Measurements from ENCODE around the gene RPS6KC1. TPM values are rescaled to one million over a fixed set of nuclear protein-coding genes. Genes with fewer than 3 reads are reported as not detected.
"Not testable (repeated sequence)": the region's sequence is repeated elsewhere in the genome, so short reads cannot be mapped to it uniquely, and the experiment has no call there.

The RPS6KC1 gene
- total RNA-seq, 1 donor from 2014 or later, result 25.6 TPM

DNA sequence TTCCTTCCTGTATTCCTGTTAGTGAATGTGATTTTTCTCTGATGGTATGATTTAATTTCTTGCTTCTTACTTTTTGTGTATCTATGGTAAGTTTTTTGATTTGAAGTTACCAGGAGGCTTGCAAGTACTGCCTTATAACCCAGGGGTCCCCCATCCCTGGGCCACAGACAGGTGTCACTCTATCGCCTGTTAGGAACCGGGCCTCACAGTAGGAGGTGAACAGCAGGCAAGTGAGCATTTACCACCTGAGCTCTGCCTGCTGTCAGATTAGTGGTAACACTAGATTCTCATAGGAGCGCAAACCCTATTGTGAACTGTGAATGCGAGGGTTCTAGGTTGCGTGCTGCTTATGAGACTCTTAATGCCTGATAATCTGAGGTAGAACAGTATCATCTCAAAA lies 143.3 kb downstream of the RPS6KC1 start:
- no peak overlapping the region for H3K27ac Mint-ChIP-seq (ENCODE audit: unreplicated experiment)
- Histone ChIP-seq H3K4me3 (ENCODE audit: insufficient read depth, low read depth, low read length) (no peak overlapping the region), H3K79me2 (ENCODE audit: insufficient read depth, low read length) (peaks cover 3% of the 10 kb centered on the region), H3K9me3 (ENCODE audit: insufficient read depth, low read depth, low read length) (no peaks in the 10 kb centered on the region), H3K4me2 (ENCODE audit: low read length) (no peak overlapping the region), H3K27ac (ENCODE audit: low read depth, low read length) (no peak overlapping the region), H3K4me1 (ENCODE audit: insufficient read depth, low read length) (no peaks in the 10 kb centered on the region), H3K27me3 (ENCODE audit: insufficient read depth, low read length) (no peaks in the 10 kb centered on the region), H4K20me1 (ENCODE audit: insufficient read depth, low read length) (peaks cover 6% of the 10 kb centered on the region), H2AFZ (ENCODE audit: low read depth, low read length) (no peak overlapping the region), H3K9ac (ENCODE audit: low read length) (no peak overlapping the region), H3K36me3 (ENCODE audit: insufficient read depth, low read length) (peaks cover 4% of the 10 kb centered on the region)
- peaks cover 20% of the 10 kb centered on the region for H3K36me3 Mint-ChIP-seq (ENCODE audit: low read depth, unreplicated experiment)
- no peak for DNase-seq (ENCODE audit: low read depth)
- no peak for TF ChIP-seq EZH2 (IDR thresholded peaks at IDR 0.05; ENCODE audit: insufficient read depth, low read length)
- no peak for TF ChIP-seq CTCF (IDR thresholded peaks at IDR 0.05; ENCODE audit: insufficient read depth, low read depth, low read length)
- no peak for FAIRE-seq
- no peaks in the 10 kb centered on the region for H3K4me1 Mint-ChIP-seq (ENCODE audit: low read depth, unreplicated experiment)
- H3K27me3 Mint-ChIP-seq (ENCODE audit: low read depth, unreplicated experiment), result no peaks in the 10 kb centered on the region
- peaks cover 2% of the 10 kb centered on the region for H3K9me3 Mint-ChIP-seq (ENCODE audit: unreplicated experiment)
- H3K4me3 Mint-ChIP-seq (ENCODE audit: unreplicated experiment), result no peak overlapping the region

GRCh38 chr1:213194855-213195254 lies 143.8 kb downstream of the RPS6KC1 start:
- no peaks in the 10 kb centered on the region for H3K27me3 Mint-ChIP-seq (ENCODE audit: low read depth, unreplicated experiment)
- H3K4me3 Mint-ChIP-seq (ENCODE audit: unreplicated experiment), result no peak overlapping the region
- peaks cover 3% of the 10 kb centered on the region for H3K79me2 ChIP-seq (ENCODE audit: insufficient read depth, low read length)
- no peak overlapping the region for H3K27ac Mint-ChIP-seq (ENCODE audit: unreplicated experiment)
- H3K4me3 ChIP-seq (ENCODE audit: insufficient read depth, low read depth, low read length), result no peak overlapping the region
- TF ChIP-seq EZH2 (IDR thresholded peaks at IDR 0.05; ENCODE audit: insufficient read depth, low read length), result no peak
- TF ChIP-seq CTCF (IDR thresholded peaks at IDR 0.05; ENCODE audit: insufficient read depth, low read depth, low read length), result no peak
- no peak for DNase-seq (ENCODE audit: low read depth)
- no peak overlapping the region for H3K4me2 ChIP-seq (ENCODE audit: low read length)
- H2AFZ ChIP-seq (ENCODE audit: low read depth, low read length), result no peak overlapping the region
- peaks cover 7% of the 10 kb centered on the region for H3K36me3 ChIP-seq (ENCODE audit: insufficient read depth, low read length)
- H3K4me1 Mint-ChIP-seq (ENCODE audit: low read depth, unreplicated experiment), result no peaks in the 10 kb centered on the region
- H3K36me3 Mint-ChIP-seq (ENCODE audit: low read depth, unreplicated experiment), result peaks cover 23% of the 10 kb centered on the region
- peaks cover 6% of the 10 kb centered on the region for H4K20me1 ChIP-seq (ENCODE audit: insufficient read depth, low read length)
- H3K9me3 ChIP-seq (ENCODE audit: insufficient read depth, low read depth, low read length), result no peaks in the 10 kb centered on the region
- no peak overlapping the region for H3K9ac ChIP-seq (ENCODE audit: low read length)
- H3K27me3 ChIP-seq (ENCODE audit: insufficient read depth, low read length), result no peaks in the 10 kb centered on the region
- no peak for FAIRE-seq
- H3K27ac ChIP-seq (ENCODE audit: low read depth, low read length), result no peak overlapping the region
- H3K9me3 Mint-ChIP-seq (ENCODE audit: unreplicated experiment), result peaks cover 2% of the 10 kb centered on the region
- no peaks in the 10 kb centered on the region for H3K4me1 ChIP-seq (ENCODE audit: insufficient read depth, low read length)

GRCh38 chr1:213196328-213197054 lies 145.4 kb downstream of the RPS6KC1 start:
- H3K9me3 ChIP-seq (ENCODE audit: insufficient read depth, low read depth, low read length); H3K27me3 Mint-ChIP-seq (ENCODE audit: low read depth, unreplicated experiment); H3K79me2 ChIP-seq (ENCODE audit: insufficient read depth, low read length); H3K4me3 Mint-ChIP-seq (ENCODE audit: unreplicated experiment); H3K36me3 ChIP-seq (ENCODE audit: insufficient read depth, low read length); H3K9me3 Mint-ChIP-seq (ENCODE audit: unreplicated experiment); H3K27ac ChIP-seq (ENCODE audit: low read depth, low read length); H4K20me1 ChIP-seq (ENCODE audit: insufficient read depth, low read length); H3K27ac Mint-ChIP-seq (ENCODE audit: unreplicated experiment); H3K4me1 ChIP-seq (ENCODE audit: insufficient read depth, low read length); H3K4me2 ChIP-seq (ENCODE audit: low read length); H3K9ac ChIP-seq (ENCODE audit: low read length); H3K4me3 ChIP-seq (ENCODE audit: insufficient read depth, low read depth, low read length); H3K4me1 Mint-ChIP-seq (ENCODE audit: low read depth, unreplicated experiment); H3K27me3 ChIP-seq (ENCODE audit: insufficient read depth, low read length); FAIRE-seq; DNase-seq (ENCODE audit: low read depth); H2AFZ ChIP-seq (ENCODE audit: low read depth, low read length): not testable (repeated sequence)
- H3K36me3 Mint-ChIP-seq (ENCODE audit: low read depth, unreplicated experiment), result peaks cover 29% of the 10 kb centered on the region

Data from astrocyte (in vitro differentiated cells and primary cell).